Embryonic facial prominence (tissue), 1 donor: ENCODE results near the gene BRD8.

ENCODE experiments used
- DNase-seq: peaks from one replicate; pipeline ENCODE4 v3.0.0-alpha.2; 2016; ENCODE audit errors: extremely low spot score

The BRD8 gene

GRCh38 chr5:138096997-138097828, 81.2 kb downstream of the BRD8 start:
- no peak for DNase-seq

DNA sequence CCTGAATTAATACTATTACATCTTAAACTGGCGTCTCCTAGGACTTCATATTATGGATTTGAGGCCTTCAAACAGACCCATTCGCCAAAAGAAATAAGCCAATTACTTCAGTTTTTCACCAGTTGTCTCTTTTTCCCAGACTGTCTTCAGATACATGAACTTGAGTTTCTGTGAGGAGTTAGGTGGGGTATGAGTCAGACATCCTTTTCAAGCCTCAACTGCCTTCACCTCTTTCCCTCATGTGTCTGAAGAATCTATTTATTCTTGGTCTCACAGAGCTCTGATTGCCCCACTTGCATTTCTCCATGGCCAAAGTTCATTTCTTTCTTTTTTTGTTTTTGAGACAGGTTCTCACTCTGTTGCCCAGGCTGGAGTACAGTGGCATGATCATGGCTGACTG, 82.1 kb downstream of the BRD8 start:
- DNase-seq, result no peak

- DNase-seq, result no peak
Observed at GRCh38 chr5:138095100-138095907, 83.1 kb downstream of the BRD8 start.

- no peak for DNase-seq
Observed at GRCh38 chr5:138093036-138093435, 85.4 kb downstream of the BRD8 start.

DNA sequence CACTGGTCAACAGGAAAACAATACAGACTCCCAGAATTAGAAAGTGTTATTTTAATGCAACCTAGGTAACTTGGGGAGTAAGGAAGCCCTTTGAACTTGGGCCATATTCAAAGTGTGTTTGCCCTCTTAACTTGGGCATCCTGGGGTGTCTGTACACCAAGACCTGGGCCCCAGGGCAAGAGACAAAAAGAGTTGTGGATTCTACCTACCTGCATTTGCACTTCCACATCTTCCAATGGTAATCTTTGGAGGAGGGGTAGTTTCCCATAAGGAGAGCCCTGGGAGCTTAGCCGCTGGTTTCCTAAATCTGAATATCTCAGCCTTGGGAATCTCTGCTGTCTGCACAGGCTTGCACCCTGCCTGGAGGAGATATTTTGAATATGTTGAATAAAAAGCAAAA, 86.1 kb downstream of the BRD8 start:
- DNase-seq, result no peak

GRCh38 chr5:138091685-138092084, 86.7 kb downstream of the BRD8 start:
- DNase-seq, result no peak
